ENCODE data around the gene DNHD1.

GRCh38 chr11:6599449-6599848 lies 102.4 kb downstream of the DNHD1 start:
- TF ChIP-seq CTCF (IDR thresholded peaks at IDR 0.05) (no peak), POLR2A (IDR thresholded peaks at IDR 0.05) (no peak), POLR2AphosphoS5 (IDR thresholded peaks at IDR 0.05) (no peak)
